Activated B cell treated with CpG ODN at 0.5 μM for 24 hours (primary cell): ENCODE results near the gene TMED6. TPM values are rescaled to one million over a fixed set of nuclear protein-coding genes. Genes with fewer than 3 reads are reported as not detected.

Experiments used
- ATAC-seq: fragments of 200-7000 bp; cut with Tn5 transposase; one replicate; pipeline ENCODE4 v1.10.0; 2021; ENCODE audit warnings: low read depth, mild to moderate bottlenecking, moderate library complexity
- CTCF ChIA-PET: fragments of 350-600 bp; sonication (Branson Sonifier 250); formaldehyde crosslinking; loops from one replicate; lab custom pipeline; 2021; ENCODE audit warnings: antibody characterized with exemption; lab: Charles Lee
- POLR2A ChIA-PET: fragments of 350-600 bp; sonication (Branson Sonifier 250); formaldehyde crosslinking; loops from one replicate; lab custom pipeline; 2021; ENCODE audit warnings: antibody characterized with exemption; lab: Charles Lee
- DNase-seq: peaks from one replicate; pipeline ENCODE4 v3.0.0; 2022
- H3K27ac Mint-ChIP-seq: one replicate; pipeline ENCODE4 v1.8.0; 2020; ENCODE audit warnings: mixed read lengths
- H3K27me3 Mint-ChIP-seq: one replicate; pipeline ENCODE4 v1.8.0; 2021; ENCODE audit warnings: mixed read lengths
- H3K36me3 Mint-ChIP-seq: one replicate; pipeline ENCODE4 v1.8.0; 2021; ENCODE audit warnings: low read depth, mixed read lengths
- H3K4me1 Mint-ChIP-seq: one replicate; pipeline ENCODE4 v1.8.0; 2021; ENCODE audit warnings: mixed read lengths
- H3K4me3 Mint-ChIP-seq: one replicate; pipeline ENCODE4 v1.8.0; 2020; ENCODE audit warnings: mild to moderate bottlenecking, mixed read lengths
- H3K9me3 Mint-ChIP-seq: one replicate; pipeline ENCODE4 v1.8.0; 2020; ENCODE audit warnings: mixed read lengths
- CTCF ChIP-seq: fragments of 200-600 bp; IDR thresholded peaks from one replicate; pipeline ENCODE4 v1.8.0; 2022; ENCODE audit warnings: antibody characterized with exemption, mild to moderate bottlenecking
- intact Hi-C: fragments of 100-400 bp; cut with micrococcal nuclease; formaldehyde crosslinking; loops from one replicate; pipeline ENCODE4 v1.15.1; 2024
- total RNA-seq: library from RNA; stranded (reverse); gene quantifications from 2 replicates; pipeline ENCODE4 v1.2.3, GENCODE V29; 2022

TMED6 gene
- total RNA-seq, 1 donor from 2014 or later, result 2.0 TPM

DNA sequence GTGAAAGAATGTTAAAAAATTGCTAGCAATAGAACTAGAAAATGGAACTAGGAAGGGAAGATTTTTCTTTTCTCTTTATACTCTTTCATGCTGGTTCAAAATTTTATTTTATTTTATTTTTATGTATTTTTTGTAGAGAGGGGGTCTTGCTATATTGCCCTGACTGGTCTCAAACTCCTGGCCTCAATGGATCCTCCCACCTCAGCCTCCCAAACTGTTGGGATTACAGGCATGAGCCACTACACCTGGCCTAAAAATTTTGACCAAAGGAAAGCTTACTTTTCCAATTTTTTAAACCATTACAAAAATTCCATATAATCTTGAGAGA is 44.2 kb upstream of the TMED6 start:
- no peaks in the 10 kb centered on the region for H3K9me3 Mint-ChIP-seq
- no peak overlapping the region for H3K27ac Mint-ChIP-seq
- no peaks in the 10 kb centered on the region for H3K27me3 Mint-ChIP-seq
- no peak for DNase-seq
- H3K4me1 Mint-ChIP-seq, result peaks cover 10% of the 10 kb centered on the region
- intact Hi-C loops, result loop anchor here (1.0 to 5.0 kb wide), 7 partner anchors 29 to 536 kb away; partner anchors contain the start of gene CYB5B
- no peak for TF ChIP-seq CTCF
- POLR2A ChIA-PET, result interaction anchor here (0.7 to 1.9 kb wide), 9 partner anchors 10 to 359 kb away, joined by 3 to 11 read pairs (median 4); partner anchors contain the start of genes NFAT5, NOB1 and TERF2
- no peak overlapping the region for H3K4me3 Mint-ChIP-seq
- CTCF ChIA-PET, result interaction anchor here (0.7 to 3.6 kb wide), 43 partner anchors 8 to 366 kb away, joined by 3 to 23 read pairs (median 4); partner anchors contain the start of genes CYB5B, NOB1, NQO1 and WWP2
- no peak for ATAC-seq
- no peaks in the 10 kb centered on the region for H3K36me3 Mint-ChIP-seq

GRCh38 chr16:69393898-69394849 is 42.6 kb upstream of the TMED6 start:
- intact Hi-C loops, result no loop called here
- Mint-ChIP-seq H3K4me1 (peaks cover 10% of the 10 kb centered on the region), H3K9me3 (no peaks in the 10 kb centered on the region), H3K27me3 (no peaks in the 10 kb centered on the region), H3K27ac (no peak overlapping the region), H3K4me3 (no peak overlapping the region), H3K36me3 (no peaks in the 10 kb centered on the region)
- DNase-seq (no peak), ATAC-seq (no peak)
- no peak for TF ChIP-seq CTCF
- ChIA-PET POLR2A (no interaction called here), CTCF (interaction anchor here (0.8 to 3.6 kb wide), 3 partner anchors 15 to 360 kb away, joined by 3 to 23 read pairs (median 4); partner anchors contain the start of gene NOB1)

- peak overlapping the region; percentile 89 for H3K27ac Mint-ChIP-seq
- no peak for DNase-seq
- no peak for TF ChIP-seq CTCF
- H3K36me3 Mint-ChIP-seq, result peaks cover 24% of the 10 kb centered on the region
- peaks cover 36% of the 10 kb centered on the region for H3K4me1 Mint-ChIP-seq
- intact Hi-C loops, result loop anchor here (1.0 to 10.0 kb wide), 3 partner anchors 47 to 1582 kb away; partner anchors contain the start of genes CHTF8, COG8, NIP7 and RANBP10
- H3K9me3 Mint-ChIP-seq, result no peaks in the 10 kb centered on the region
- POLR2A ChIA-PET, result interaction anchor here (0.6 to 1.9 kb wide), 6 partner anchors 9 to 368 kb away, joined by 3 to 8 read pairs (median 4); partner anchors contain the start of gene NOB1
- CTCF ChIA-PET, result interaction anchor here (1.5 kb wide), 1 partner anchor 9 kb away, joined by 6 read pairs; no protein-coding TSS in a partner anchor
- no peaks in the 10 kb centered on the region for H3K27me3 Mint-ChIP-seq
- no peak for ATAC-seq
- H3K4me3 Mint-ChIP-seq, result peak overlapping the region; percentile 90
Observed at GRCh38 chr16:69386596-69386995, 35.0 kb upstream of the TMED6 start.

- peak overlapping the region; percentile 84 for H3K27ac Mint-ChIP-seq
- H3K27me3 Mint-ChIP-seq, result no peaks in the 10 kb centered on the region
Observed at GRCh38 chr16:69384974-69385373, 33.4 kb upstream of the TMED6 start.

More at GRCh38 chr16:69384974-69385373, 33.4 kb upstream of the TMED6 start:
- ChIA-PET CTCF (no interaction called here), POLR2A (interaction anchor here (1.1 to 1.5 kb wide), 7 partner anchors 11 to 369 kb away, joined by 3 to 8 read pairs (median 4); partner anchors contain the start of genes COG8, CYB5B, NOB1 and PDF)
- Mint-ChIP-seq H3K9me3 (no peaks in the 10 kb centered on the region), H3K4me3 (peak overlapping the region; percentile 90), H3K36me3 (peaks cover 36% of the 10 kb centered on the region), H3K4me1 (peaks cover 43% of the 10 kb centered on the region)
- intact Hi-C loops, result loop anchor here (1.0 to 10.0 kb wide), 6 partner anchors 14 to 1580 kb away; partner anchors contain the start of genes CHTF8, CYB5B, PDF and RANBP10
- no peak for TF ChIP-seq CTCF
- no peak for ATAC-seq
- DNase-seq, result no peak
